Left cardiac atrium (tissue), 4 donors: ENCODE data around the gene PABPN1. TPM values are rescaled to one million over a fixed set of nuclear protein-coding genes. Genes with fewer than 3 reads are reported as not detected.

Experiments
- ATAC-seq, 2 donors: fragments of 200-7000 bp; cut with Tn5 transposase; one replicate each; pipeline ENCODE4 v1.9.1; 2020; ENCODE audit warnings: mild to moderate bottlenecking in 2 of 2, moderate library complexity in 2 of 2
- DNase-seq: peaks from one replicate; pipeline ENCODE4 v3.0.0-alpha.2; 2020
- intact Hi-C, 2 donors: fragments of 100-400 bp; cut with DNase I; formaldehyde crosslinking; loops; one replicate each; pipeline versions ENCODE4 v1.14.1 to v1.15.1; 2022 to 2023
- total RNA-seq, 2 donors: library from RNA; stranded (reverse); fragmentation: NEBNext Ultra II Directional; extraction: Animal tissue kit (Norgen Biotek cat#: 25700); gene quantifications; one replicate each; pipeline ENCODE4 v1.2.1, GENCODE V29; 2021
- donor health status: DM: no; HTN: yes; CAD: no.
- donor health status: DM: no; HTN: yes; CAD: no; lungs with severe emphysema.
- donor health status: DM: yes; HTN: yes; CAD: no.
- donor health status: Dilated cardiomyopathy.

The PABPN1 gene
- total RNA-seq, 2 donors from 2014 or later, result 74.4 to 94.1 TPM

GRCh38 chr14:23351681-23352505 is 30.6 kb downstream of the PABPN1 start:
- peak; percentile 39 to 51 for ATAC-seq
- no peak for DNase-seq
- intact Hi-C loops, result no loop called here

DNA sequence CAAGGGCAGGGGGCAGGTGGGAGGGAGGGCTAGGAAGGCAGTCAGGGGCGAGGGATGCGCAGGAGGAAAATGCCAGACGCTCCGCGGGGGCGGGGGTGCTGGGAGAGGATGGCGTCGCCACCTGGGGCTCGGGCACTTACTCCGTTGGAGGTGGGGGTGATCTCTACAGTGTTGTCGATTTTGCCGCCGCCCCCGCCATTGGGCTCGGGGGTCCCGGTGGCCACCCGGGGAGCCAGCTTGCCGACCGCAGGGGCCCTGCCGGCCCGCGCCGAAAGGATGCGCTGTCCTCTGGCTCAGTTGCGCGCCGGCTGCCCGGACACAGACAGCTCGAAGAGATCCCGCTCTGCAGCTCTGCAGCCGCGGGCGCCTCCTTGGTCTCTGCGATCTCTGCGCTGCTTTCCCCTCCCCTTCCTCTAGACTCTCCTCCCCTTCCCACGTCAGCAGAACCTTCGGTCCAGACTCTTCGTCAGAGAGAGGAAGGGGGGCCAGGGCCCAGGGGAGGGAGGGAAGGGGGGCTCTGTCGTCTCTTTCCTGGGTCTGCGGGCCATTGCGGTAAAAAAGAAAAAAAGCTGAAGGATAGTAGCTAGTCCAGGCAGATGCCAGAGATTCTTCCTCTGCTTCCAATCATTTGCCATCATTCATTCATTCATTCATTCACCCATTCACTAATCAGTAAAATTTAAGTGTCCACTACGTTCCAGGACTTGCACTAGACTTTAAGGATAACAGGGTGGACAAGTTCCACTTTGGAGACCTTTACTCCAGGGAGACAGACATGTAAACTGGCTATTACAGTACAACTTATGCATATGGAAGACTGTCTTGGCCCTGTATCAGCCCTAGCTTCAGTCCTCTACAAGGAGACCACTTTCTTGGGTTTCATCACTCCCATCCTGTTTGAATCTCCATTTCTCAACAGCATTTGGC is 31.5 kb downstream of the PABPN1 start, which contains the start of gene SLC22A17:
Gene SLC22A17, minus strand, starts transcription at position 382 of the 927 bp plus-strand sequence.
- intact Hi-C loops, result no loop called here
- peak; percentile 88 for DNase-seq
- peak; percentile 94 to 95 for ATAC-seq

DNA sequence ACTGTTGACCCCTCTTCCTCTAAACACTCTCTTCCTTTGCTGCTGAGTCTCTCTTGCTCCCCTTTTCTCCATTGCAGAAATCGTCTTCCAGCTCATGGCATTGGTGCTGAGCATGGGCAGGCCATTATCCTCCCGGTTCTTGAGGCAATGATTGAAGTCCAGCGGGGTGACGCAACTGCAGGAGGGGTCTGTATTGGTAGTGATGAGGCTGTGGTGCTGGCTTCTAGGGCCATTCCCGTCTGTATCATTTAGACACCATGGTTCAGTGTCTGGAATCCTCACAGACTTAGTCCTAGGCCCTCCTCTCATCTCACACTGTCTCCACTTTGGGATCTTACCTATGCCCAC is 32.1 kb downstream of the PABPN1 start:
- intact Hi-C loops, result no loop called here
- no peak for DNase-seq
- ATAC-seq, result no peak

GRCh38 chr14:23354990-23355389 is 33.7 kb downstream of the PABPN1 start:
- intact Hi-C loops, result no loop called here

GRCh38 chr14:23355871-23356435 is 34.7 kb downstream of the PABPN1 start:
- no peak for DNase-seq
- intact Hi-C loops, result no loop called here
- ATAC-seq, result no peak

More at GRCh38 chr14:23354990-23355389, 33.7 kb downstream of the PABPN1 start:
- DNase-seq (no peak), ATAC-seq (no peak)

GRCh38 chr14:23356662-23357061 is 35.4 kb downstream of the PABPN1 start:
- DNase-seq, result no peak
- intact Hi-C loops, result no loop called here
- ATAC-seq, result no peak

- intact Hi-C loops, result no loop called here
- DNase-seq, result no peak
Observed at GRCh38 chr14:23357261-23357660, 36.0 kb downstream of the PABPN1 start.

GRCh38 chr14:23358042-23358441 is 36.8 kb downstream of the PABPN1 start:
- intact Hi-C loops, result no loop called here
- no peak for ATAC-seq
- no peak for DNase-seq

More at GRCh38 chr14:23357261-23357660, 36.0 kb downstream of the PABPN1 start:
- ATAC-seq, result no peak

DNA sequence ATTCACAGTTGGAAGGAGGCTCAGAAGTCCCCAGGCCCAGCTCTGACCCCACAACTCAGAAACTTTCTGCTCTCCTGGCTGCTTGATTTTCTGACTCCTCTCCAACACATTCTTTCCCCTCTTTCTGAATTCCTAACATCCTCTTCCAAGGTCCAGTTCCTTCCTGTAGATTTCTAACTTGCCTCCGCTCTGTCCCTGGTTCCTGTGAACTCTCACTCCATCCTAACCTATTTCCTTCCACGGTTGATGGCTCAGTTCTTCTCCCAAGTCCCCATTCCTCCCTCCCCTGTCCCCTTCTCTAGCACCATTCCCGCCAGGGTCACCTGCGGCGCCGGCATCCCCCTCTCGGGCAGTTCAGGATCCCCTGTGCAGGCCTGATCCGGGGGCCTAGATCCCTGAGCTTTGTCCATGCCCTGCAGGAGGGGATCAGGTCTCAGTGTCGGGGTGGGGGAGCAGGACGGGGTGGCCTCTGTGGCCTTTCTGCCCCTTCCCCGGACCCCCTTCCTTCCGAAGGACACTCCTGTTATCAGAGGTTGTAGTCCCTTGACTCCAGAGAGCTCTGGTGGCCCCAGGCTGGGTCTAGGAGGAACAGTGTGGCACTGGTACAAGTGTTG is 37.4 kb downstream of the PABPN1 start:
- ATAC-seq (no peak), DNase-seq (no peak)
- intact Hi-C loops, result no loop called here

DNA sequence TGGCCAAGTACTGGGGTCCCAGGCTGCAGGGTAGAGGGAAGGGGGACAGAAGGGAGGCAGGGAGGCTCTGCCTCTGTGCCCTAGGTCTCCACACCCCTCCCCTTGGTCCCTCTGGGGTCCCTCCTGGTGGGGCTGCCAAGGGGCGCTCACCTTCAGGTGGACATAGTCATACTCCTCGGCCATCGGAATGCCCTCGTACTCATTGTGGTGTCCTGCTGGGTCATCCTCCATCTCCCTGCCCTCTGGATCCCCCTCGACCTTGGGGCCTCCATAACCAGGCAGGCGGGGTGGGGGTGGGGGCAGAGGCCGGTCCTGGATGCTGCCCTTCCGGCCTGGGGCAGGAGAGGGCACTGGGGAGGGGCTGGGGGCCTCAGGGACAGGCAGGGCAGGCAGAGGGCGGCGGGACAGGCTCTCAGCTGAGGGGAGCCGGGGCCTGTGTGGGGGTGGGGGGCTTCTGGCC is 37.9 kb downstream of the PABPN1 start:
- no peak for DNase-seq
- intact Hi-C loops, result no loop called here
- ATAC-seq, result no peak

DNA sequence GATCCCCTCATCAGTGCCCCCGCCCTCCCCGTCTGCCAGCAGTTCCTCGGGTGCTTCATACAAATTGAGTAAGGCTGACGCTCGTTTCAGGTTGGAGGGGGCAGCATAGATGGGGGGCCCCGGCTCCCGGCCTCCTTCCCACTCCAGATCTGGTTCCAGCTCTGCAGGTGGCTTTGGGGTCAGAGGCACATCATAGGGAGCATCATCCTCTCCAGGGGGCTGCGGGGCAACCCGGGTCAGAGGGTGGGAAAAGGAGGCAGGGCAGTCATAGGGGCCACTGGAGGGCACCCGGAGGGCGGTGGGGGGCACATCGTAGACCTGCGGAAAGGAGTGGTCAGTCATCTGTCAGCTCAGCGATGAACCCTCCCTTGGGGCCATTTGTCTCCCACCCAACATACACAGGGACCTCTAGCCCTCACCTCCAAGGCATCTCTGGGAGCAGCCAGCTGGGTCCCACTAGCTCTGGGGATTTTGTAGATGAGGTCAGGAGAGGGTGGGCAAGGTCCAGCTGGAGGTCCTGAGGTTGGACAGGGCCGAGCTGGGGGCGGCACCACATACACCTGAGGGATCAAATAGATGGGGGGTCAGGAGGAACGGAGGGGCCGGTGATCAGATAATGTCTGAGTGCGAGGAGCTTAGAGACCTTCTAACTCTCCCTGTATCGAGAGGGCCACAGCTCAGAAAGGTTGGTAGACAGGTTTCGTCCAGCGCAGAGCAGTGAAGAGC is 38.6 kb downstream of the PABPN1 start:
- ATAC-seq (no peak), DNase-seq (no peak)
- intact Hi-C loops, result loop anchor here in 1 of 2 donors (5.0 kb wide), 1 partner anchor 33 kb away; no protein-coding TSS in a partner anchor

DNA sequence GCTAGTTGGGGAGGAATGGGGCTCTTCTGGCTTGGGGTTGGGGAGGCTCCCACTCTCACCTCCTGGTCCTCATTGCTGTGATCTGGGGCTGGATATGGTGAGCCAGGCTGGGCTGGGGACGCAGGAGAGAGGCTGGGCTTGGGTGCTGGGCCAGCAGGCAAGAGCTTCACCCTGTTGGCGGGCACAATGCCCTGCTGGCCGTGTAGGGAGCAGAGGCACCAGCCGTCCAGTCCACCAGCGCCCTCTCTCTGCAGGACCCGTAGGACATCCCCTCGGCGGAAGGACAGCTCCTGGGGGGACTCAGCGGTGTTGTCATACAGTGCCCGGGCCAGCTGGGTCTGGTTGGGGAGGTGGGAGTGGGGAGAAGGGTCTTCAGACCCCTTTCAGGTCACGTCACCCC is 39.2 kb downstream of the PABPN1 start:
- ATAC-seq (no peak), DNase-seq (no peak)
- intact Hi-C loops, result loop anchor here in 1 of 2 donors (5.0 kb wide), 1 partner anchor 33 kb away; no protein-coding TSS in a partner anchor

- intact Hi-C loops, result loop anchor here in 1 of 2 donors (5.0 kb wide), 1 partner anchor 34 kb away; no protein-coding TSS in a partner anchor
- ATAC-seq (no peak), DNase-seq (no peak)
Observed at GRCh38 chr14:23361320-23361719, 40.1 kb downstream of the PABPN1 start.

DNA sequence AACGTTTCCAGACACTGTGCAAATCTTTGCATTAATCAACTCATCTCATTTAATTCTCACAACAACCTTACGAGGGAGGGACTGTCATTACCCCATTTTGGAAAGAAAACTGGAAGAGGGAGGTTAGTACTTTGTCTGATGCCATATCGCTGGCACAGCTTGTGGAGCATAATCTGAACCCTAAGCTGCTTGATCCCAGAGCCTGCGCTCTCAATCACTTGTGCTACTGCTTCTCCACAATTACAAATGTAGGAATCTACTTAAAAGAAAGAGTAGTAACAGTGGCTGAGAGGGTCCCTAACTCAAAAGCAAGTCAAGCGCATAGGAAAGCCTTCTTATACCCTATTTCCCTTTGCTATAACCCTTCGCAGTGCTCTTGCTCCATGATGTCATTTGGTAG is 40.5 kb downstream of the PABPN1 start:
- intact Hi-C loops, result loop anchor here in 1 of 2 donors (5.0 kb wide), 1 partner anchor 34 kb away; no protein-coding TSS in a partner anchor
- no peak for ATAC-seq
- no peak for DNase-seq

GRCh38 chr14:23362200-23362599 is 40.9 kb downstream of the PABPN1 start:
- ATAC-seq, result no peak
- DNase-seq, result no peak
- intact Hi-C loops, result loop anchor here in 1 of 2 donors (5.0 kb wide), 1 partner anchor 35 kb away; no protein-coding TSS in a partner anchor

DNA sequence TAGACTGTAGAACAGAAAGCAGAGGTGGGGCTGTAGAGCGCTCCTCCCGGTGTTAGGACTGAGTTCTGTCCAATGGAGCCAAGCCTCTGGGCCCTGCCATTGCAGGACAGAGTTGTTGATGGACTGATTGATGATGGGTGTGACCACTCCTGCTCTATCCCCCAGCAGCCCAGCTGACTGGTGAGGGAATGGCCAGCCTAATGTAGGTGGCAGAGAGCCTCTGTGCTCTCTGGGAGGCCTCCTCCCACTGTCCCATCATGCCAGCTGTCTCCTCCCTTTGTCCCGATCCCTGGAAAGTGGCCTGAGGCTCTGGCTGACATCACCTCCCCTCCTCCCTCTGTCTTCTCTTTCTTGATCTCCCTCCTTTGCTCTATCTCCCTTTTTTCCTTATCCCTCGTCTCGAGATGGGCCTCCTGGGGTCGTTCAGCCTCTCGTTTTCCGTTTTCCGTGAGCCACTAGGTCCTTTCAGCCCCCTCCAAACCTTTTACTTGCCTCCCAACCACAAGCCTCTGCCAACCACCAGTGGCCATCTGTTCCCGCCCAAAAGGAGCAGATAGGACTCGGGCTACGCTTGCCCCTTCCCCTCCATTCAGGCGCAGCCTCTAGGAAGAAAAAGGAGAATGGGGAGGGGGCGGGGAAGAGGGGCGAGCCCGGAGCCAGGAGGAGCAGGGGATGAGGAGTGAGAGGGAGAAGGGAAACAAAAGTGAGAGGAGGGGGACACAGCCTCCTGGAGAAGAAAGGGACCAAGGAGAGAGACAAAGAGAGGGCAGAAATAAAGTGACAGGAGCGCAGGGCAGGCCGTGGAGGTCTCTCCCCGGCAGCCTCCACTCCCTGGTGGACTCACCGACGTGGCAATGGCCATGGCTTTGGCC is 43.1 kb downstream of the PABPN1 start:
- intact Hi-C loops, result loop anchor here in 1 of 2 donors (5.0 kb wide), 1 partner anchor 37 kb away; no protein-coding TSS in a partner anchor
- ATAC-seq (peak; percentile 7 to 41), DNase-seq (no peak)
